T-helper 2 cell treated with Interferon-gamma antibody and Interleukin-4, amounts not matched to agents 100 ng/mL and 5 ng/mL, for 36 hours (primary cell): Measurements from ENCODE around the gene UNKL. TPM values are rescaled to one million over a fixed set of nuclear protein-coding genes. Genes with fewer than 3 reads are reported as not detected.
"Not testable (repeated sequence)": the region's sequence is repeated elsewhere in the genome, so short reads cannot be mapped to it uniquely, and the experiment has no call there.

Experiments
- intact Hi-C: fragments of 100-400 bp; cut with micrococcal nuclease; formaldehyde crosslinking; loops from one replicate; pipeline ENCODE4 v1.15.1; 2023
- total RNA-seq: library from RNA; stranded (reverse); gene quantifications from 2 replicates; pipeline ENCODE4 v1.2.3, GENCODE V29; 2022

UNKL gene
- total RNA-seq, 1 donor from 2014 or later = 31.7 TPM

DNA sequence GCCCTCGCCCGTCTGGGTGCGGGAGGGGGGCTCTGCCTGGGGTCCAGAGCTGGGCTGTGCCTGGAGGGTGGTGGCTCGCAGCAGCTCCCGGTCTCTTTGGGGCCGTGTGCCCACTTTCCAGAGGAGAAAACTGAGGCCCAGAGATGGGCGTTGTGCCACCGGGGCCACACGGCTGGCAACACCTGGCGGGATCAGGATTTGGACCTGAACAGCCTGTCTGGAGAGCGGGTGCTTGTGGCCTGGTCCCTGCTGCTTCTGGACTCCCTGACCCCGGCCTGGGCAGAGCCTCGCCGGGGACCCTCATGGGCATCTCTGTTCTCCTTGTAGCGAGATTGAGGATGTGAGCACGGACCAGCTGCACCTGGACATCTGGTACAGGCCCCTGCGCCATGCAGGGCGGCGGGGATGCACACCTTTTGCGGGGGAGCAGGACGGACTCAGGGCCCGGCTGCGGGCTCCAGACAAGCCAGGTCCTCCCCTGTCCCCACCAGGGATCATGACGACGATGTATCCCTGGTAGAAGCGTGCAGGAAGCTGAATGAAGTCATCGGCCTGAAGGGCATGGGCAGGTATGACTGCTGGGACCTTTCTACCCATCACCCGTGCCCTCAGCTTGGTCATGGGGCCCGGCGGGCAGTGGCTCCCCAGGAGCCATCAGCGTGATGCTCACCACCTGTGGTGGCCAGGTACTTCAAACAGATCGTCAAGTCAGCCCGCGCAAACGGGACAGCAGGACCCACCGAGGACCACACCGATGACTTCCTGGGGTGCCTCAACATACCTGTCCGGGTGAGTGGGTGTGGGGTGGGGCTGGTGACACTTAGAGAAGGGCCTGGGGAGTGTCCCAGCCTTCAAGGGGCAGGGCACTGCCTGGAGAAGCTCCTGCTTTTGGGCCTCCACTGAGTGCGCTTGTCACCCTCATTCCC, 72.7 kb downstream of the UNKL start:
- intact Hi-C loops = no loop called here

DNA sequence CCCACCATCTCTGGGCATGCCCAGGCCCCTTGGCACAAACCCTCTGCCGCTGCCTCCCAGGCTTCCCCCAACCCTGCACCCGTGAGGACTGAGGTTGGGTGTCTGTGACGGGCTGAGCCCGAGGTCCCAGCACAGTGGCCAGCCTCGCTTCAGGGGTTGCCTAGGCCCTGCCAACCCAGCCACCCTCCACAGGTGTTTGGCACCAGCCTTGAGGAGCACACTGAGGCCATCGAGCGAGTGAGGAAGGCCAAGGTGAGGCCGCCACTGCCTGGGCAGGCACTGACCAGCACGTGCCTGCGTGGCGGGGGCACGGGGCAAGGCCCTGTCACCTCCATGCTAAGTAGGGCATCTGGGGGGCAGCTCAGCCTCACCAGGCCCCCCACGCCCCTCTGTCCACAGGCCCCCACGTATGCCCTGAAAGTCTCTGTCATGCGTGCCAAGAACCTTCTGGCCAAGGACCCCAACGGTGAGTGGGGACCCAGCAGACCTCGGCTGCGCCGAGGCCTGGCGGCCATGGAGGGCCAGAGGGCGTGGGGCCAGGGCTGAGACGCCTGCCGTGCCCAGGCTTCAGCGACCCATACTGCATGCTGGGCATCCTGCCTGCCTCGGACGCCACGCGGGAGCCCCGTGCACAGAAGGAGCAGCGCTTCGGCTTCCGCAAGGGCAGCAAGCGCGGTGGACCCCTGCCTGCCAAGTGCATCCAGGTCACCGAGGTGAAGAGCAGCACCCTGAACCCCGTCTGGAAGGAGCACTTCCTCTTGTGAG, 73.6 kb downstream of the UNKL start:
- intact Hi-C loops = no loop called here

DNA sequence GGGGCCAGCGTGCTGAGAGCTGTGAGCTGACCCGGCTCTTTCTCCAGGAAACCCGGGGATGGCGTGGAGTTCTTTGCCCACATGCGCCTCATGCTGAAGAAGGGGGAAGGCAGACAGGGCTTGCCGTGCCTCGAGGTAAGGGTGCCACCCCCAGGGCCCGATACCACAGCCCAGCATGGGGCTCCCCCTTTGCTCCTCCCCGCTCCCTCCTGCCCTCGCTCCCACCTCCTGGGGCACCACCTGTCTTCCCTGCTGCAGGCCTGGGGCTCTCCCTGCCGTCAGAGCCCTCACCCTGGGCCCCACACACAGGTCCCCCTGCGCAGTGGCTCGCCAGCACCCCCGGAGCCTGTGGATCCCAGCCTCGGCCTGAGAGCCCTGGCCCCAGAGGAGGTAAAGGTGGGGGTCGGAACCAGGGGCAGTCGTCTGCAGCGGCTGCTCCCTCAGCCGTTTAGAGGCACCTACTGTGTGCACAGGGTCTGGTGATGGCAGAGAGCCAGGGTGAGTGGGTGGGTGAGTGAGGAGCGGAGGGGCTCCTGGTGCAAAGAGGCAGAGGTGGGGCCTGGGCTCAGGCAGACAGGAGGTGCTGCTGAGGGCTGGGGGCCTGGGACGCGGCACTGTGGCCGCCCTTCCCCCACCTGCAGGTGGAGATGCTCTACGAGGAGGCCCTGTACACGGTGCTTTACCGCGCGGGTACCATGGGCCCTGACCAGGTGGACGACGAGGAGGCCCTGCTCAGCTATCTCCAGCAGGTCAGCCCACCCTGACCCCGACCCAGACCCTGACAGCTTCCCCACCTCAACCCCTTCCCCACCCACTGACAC, 75.4 kb downstream of the UNKL start:
- intact Hi-C loops = no loop called here

DNA sequence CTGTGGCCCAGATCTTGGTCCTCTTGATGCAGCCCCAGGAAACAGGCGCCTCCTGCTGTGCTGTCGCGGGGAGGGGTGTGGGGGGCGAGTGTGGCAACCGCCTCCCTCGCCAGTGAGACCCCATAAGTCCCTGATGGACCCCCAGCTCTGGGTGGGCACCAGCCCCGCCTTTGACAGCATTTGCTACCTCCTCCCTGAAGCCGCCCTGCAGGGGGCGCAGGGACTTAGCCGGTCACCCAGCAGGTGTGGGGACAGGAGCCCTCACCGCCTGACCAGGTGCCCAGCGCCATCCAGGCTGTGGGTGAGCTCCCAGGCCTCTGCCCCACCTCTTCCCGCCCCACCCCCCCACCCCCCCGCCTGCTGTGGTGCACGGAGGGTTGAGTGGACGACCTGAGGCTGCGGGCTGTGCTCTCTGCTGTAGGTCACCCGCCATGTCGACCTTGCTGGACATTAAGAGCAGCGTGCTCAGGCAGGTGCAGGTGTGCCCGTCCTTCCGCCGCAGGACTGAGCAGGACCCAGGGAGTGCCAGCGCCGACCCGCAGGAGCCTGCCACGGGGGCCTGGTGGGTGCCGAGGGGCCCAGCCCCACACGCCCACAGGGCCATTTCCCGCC, 76.3 kb downstream of the UNKL start:
- intact Hi-C loops = no loop called here

DNA sequence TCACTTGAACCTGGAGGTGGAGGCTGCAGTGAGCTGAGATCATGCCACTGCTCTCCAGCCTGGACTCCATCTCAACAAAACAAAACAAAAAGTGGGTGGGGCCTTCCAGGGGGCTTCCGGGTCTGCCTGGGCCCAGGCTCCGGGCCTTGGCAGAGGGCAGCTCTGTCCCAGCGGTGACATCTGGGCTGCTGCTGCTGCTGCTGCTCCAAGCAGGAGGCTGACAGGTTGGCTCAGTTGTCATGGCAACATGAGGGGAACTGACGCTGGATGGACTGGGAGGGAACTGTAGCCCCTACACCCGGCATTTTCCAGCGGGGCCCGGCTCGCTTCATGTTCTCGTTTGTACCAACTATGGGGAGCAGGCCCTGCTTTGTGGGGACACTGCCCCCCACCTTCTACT, 77.0 kb downstream of the UNKL start:
- intact Hi-C loops = no loop called here

DNA sequence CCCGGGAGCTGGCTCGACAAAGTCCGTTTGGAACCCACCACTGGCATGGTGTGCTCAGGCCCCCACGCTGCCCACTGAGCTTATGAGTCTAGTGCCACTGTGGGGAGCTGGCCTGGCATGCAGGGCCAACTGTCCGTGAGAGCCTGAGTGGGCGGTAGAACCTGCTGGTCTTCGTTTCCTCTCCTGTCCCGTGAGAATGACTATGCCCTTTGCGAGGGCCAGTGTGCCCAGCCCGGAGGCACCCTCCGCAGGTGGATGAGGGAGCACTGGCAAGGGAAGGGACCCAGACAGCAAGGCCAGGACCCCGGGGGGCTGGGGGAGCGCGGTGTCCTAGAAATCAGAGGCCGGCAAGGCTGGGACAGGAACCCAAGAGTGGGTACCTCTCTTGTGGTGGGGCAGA, 77.9 kb downstream of the UNKL start:
- intact Hi-C loops = no loop called here

DNA sequence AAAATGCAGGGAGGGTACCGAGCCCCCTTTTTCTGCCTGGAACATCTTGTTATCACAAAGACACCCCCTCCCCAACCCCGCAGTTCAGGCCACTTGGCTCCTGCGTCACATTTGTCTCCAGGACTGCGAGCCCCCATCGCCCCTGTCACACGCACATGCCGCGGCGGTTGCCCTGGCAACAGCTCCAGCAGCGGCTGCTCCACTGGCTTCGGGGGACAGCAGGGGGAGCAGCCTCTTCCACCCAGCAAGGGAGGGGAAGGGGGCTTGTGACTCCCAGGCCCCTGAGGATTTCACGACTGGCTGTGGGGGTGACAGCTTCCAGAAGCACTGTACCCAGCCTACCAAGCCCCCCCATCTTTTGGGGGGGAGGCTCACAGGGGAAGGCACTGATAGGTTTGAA, 78.5 kb downstream of the UNKL start:
- intact Hi-C loops = no loop called here

DNA sequence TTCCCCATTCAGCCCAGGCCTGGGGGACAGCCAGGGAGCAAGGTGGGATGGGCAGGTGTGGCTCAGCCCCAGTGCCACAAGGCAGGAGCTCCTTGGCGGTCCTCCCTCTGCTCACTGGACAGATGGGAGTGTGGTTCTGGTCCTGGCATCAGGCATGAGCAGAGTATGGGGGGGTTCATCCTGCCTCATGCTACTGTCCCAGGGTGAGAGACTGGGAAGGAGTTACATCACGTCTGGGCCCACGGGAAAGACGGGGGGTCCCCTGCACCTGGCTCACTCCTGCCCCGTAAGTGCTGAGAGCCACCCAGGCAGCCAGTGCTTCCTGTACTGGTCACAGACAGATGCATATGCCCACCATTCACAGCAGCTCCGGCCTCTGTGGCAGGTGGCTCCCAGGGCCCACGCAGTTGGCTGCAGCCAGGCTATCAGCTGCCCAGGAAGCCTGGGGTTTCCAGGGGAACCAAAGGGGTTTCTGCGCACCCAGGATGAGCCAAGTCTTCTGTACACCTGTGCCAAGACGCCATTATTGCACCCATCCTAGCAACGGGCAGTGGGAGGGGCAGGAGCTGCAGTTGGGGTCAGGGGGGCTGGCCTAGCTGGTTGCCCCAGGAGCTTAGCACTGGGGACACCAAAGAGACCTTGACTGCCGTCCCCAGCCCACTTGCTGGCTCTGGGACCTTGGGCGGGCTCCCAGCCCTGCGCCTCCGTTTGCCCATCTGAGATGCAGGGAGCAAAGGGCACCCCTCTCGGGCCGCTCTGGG, 79.1 kb downstream of the UNKL start:
- intact Hi-C loops = no loop called here

DNA sequence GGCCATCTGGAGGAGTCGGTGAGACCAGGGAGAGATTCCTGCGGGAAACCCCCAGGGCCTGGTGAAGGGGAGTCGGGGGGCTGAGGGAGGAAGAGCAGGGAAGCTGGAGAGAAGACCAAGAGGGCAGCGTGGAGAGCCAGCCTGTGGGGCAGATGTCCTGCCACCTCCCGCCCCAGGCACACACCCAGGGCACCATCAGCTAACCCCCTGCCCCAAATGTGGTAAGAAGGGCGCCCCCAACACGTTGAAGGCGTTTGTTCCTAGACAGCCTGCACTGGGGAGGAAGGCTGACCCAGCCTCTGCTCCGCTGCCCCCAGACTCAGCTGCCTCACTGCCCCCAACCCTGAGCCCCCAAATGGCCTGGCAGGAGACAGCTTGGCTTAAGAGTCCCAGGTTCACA, 79.8 kb downstream of the UNKL start:
- intact Hi-C loops = no loop called here

DNA sequence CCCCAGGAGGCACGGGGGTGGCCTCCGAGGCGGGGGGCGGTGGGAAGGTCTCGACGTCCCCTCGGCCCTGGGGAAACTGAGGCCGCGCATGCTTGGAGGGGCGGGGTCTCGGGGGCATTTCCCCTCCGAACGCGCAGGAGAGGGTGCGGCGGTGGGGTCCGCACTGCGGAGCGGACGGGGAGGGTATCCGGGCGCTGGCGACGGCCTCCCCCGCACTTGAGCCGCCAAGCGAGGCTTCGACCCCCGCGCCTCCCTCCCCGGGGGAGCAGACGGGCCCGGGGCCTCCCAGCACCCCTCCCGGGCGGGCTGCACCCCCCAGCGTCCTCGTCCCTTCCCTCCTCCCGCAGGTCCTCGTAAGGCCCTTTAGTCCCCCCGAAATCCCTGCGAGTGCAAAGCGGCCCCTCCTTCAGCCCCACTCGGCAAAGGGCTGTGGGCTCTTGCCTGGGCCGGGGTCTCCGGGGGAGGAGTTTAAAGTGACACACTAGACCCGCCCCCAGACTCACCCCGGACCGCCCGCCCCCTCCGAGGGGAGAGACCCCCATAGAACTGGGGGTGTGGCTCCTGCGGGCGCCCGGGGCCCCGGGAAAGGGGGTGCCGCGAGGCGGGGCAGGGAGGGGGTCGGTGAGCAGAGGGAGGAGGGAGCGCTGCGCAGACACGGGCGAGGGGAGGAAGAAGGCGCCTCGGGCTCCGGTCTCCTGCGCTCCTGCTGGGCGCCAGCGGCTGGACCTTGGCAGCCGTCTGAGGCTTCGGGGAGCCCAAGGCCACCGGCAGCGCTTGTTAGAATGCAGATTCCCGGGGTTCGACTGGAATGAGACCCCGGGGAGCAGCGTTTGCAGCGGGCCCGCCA, 80.4 kb downstream of the UNKL start:
- intact Hi-C loops = loop anchor here (1.0 kb wide), 1 partner anchor 9 kb away; no protein-coding TSS in a partner anchor

DNA sequence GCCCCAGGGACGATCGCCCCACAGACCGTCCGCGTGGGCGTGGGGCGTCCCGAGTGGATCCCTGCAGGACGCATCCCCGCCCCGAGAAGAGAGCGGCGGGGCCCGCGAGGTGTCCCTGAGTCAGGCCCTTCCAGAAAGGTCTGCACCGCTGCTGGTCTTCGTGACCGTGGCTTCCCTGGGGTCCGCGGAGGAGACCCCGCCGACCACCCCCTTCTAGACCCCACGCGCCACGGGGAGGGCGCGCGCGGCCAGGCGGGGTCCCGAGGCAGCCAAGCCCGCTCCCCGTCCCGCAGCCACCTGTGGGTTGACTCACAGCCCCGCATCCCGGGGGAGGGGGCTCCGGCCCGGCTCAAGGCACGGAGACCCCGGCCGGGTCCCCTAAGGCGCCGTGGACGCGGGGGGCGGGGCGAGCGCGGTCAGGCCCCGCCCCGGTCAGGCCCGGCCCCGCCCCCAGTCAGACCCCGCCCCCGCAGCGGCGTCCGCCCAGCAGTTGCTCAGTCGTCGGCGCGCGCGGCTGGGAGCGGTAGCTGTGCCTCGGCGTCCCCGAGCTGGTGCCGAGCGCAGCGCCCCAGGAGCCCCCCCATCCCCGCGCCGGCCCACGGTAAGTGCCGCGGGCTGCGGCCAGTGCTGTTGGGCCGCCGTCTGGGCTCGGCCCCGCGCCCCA, 81.2 kb downstream of the UNKL start, which contains the start of gene BAIAP3:
TSS of gene BAIAP3 (plus strand) at position 497 of the 664 bp plus-strand sequence. CDS start 4,905 bp downstream, outside the sequence.
- intact Hi-C loops = loop anchor here (1.0 kb wide), 1 partner anchor 10 kb away; no protein-coding TSS in a partner anchor

DNA sequence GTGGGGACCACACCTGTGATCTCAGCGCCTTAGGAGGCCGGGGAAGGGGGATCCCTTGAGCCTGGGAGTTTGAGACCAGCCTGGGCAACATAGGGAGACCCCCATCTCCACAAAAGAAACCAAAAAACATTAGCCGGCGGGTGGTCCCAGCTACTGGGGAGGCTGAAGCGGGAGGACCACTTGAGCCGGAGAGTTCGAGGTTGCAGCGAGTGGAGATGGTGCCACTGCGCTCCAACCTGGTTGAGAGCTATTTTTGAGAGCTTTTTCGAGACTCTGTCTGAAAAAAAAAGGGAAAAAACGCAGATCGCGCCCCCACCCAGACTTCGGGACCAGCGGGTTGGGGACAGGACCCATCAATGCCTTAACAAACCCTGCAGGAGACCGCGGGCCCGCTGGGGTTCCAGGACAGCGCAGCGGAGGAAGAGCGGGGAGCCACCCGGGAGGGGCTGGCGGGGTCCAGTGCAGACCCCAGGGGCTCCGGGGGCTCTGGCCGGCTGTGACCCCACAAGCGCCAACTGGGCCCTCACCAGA, 81.8 kb downstream of the UNKL start:
- intact Hi-C loops = loop anchor here (1.0 kb wide), 1 partner anchor 11 kb away; no protein-coding TSS in a partner anchor

DNA sequence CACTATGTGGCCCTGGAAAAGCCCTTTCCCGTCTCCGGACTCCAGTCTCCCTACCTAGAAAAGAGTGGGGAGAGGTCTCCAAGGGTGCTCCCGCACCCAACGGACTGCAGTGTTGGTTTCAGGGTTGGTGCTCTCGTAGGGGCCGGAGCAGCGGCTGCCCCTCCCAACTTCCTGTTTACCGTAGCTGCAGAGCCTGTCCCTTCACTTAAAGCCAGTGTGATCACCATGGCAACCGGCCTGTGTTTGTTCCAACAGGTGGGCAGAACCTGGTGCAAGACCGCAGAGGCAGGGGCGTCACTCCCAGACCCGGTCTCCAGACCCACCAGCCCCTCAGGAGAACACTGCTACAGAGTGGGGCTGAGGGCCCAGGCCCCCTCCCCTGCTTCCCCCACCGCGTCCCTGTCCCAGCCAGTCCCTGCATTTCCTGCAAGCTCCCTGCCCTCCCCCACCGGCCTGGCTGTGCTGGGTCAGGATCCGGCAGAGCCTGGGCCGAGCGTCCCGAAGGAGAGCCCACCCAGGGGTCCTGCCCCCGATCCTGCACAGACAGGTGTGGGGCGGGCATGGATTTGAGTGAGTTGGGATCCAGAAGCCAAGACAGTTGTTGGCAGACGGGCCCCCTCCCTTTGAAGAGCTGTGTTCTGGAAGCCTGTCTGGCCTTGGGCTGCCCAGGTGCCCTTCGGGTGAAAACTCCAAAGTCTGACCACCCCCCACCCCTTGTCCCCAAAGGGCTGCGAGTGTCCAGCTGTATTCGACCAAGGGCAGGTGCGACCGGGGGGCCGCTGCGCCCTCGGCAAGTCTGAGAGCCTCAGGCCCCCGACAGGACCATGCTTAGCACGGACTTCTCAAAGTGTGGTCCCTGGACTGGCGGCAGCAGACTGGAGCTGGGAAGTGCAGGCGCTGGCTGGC, 82.5 kb downstream of the UNKL start:
- intact Hi-C loops = no loop called here

DNA sequence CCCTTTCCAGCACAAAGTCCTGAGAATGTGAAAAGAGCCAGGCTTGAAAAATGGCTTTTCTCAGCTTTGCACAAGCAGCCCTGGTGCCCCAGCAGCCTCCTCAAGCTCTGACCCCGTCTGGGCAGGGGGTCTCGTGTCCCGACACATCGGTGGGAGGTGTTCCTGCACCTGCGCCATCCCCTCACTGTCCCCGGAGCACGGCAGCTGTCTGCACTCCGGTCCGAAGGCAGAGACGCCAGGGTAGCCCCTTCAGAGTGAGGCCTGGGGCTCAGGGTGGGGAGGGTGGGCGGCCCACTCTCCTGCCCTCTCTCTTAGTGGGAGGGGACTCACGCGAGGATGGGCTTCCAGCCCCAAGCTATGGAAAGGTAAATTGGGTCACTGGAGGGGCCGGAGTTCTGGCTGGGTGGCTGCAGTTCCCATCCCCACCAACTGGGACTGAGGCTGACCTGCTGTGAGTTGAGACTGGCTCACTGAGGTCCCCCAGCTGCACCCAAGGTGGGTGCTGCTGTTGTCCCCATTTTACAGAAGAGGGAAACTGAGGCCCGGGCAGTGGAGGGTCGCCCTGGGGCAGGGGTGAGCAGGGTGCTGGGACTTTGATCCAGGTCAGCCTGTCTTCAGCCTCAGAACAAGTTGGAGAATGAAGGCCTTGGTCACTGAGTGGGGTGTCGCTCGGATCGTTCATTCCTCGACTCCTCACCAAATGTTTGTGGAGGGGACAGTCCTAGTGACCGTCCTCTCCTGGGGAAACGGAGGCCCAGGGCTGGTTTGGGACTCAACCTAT, 83.4 kb downstream of the UNKL start:
- intact Hi-C loops = no loop called here

DNA sequence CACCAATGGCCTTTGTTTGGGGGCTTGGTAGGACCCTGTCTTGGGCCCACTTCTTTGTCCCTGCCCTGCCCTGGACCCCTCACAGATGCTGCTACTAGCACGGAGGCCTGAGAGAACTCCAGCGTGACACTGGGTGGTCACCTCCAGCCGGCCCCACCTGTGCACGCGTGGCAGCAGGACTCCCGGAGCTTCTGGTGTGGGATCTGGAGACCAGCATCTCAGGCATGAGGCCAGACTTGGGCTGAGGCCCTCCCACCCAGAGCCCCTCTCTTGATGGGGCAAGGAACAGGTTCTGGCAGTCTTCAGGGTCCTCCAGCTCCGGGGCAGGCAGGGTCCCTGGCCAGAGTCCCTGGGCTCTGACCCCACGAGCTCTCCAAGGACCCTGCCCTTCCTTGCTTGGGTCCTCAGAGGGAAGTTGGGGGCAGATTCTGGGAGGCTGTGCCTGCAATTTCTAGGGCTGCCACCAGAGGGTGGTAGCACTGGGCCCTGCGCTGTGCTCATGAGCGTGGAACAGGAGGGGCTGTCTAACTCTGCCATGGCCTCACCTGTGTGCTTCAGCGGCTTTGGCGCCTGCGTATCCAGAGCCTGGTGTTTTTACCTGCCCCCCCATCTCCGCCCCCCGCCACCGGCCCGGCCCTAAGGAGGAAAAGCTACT, 84.1 kb downstream of the UNKL start:
- intact Hi-C loops = no loop called here

DNA sequence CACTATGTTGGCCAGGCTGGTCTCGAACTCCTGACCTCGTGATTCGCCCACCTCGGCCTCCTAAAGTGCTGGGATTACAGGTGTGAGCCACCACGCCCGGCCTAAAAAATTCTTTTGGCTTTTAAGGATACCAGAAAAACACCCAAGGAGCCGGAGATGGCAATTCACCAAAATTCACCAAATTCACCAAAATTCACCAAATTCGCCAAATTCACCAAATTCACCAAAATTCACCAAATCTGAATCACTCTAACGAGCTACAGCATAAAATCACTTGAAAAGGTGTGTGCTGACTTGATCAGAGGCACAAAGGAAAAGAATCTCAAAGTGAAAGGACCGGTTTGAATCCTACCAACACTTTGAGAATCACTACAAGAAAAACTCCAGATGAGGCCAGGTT, 85.5 kb downstream of the UNKL start:
- intact Hi-C loops = not testable (repeated sequence)
